GM12873 (cell line): ENCODE measurements around the gene TNP2.

Source experiments
- CTCF ChIP-seq: IDR thresholded peaks from 2 replicates; pipeline ENCODE4 v1.5.1; 2012; ENCODE audit warnings: low read depth, mild to moderate bottlenecking, moderate library complexity, low read length, control low read depth; ENCODE audit not compliant: insufficient read depth; ENCODE audit errors: missing control alignments

TNP2 gene

GRCh38 chr16:11219178-11219577 is 49.9 kb downstream of the TNP2 start:
- TF ChIP-seq CTCF, result no peak

- peak; percentile 76 for TF ChIP-seq CTCF
These were observed 50.5 kb downstream of the TNP2 start for GRCh38 chr16:11218604-11218962.
